Measurements from ENCODE around the gene TNFRSF21.
"Not testable (repeated sequence)": the region's sequence is repeated elsewhere in the genome, so short reads cannot be mapped to it uniquely, and the experiment has no call there.

The TNFRSF21 gene

GRCh38 chr6:47309291-47310130 lies at the start of gene TNFRSF21:
TSS of gene TNFRSF21 (minus strand) at chr6:47309905. CDS start at chr6:47309511, 394 bp downstream.
- peak within 1 kb of the TSS; percentile 65 for H3K27ac ChIP-seq
- peak; percentile 69 for DNase-seq (ENCODE audit: low read depth, low spot score)

GRCh38 chr6:47358440-47359225 lies 48.9 kb upstream of the TNFRSF21 start:
- DNase-seq (ENCODE audit: low read depth, low spot score), result no peak
- no peak overlapping the region for H3K27ac ChIP-seq

GRCh38 chr6:47357827-47358226 lies 48.1 kb upstream of the TNFRSF21 start:
- DNase-seq (ENCODE audit: low read depth, low spot score), result no peak
- no peak overlapping the region for H3K27ac ChIP-seq

- DNase-seq (ENCODE audit: low read depth, low spot score), result no peak
- H3K27ac ChIP-seq, result no peak overlapping the region
These were observed 45.8 kb upstream of the TNFRSF21 start for GRCh38 chr6:47355496-47355895.

GRCh38 chr6:47353871-47354270 lies 44.2 kb upstream of the TNFRSF21 start:
- DNase-seq (ENCODE audit: low read depth, low spot score), result no peak
- no peak overlapping the region for H3K27ac ChIP-seq

GRCh38 chr6:47352966-47353365 lies 43.3 kb upstream of the TNFRSF21 start:
- no peak for DNase-seq (ENCODE audit: low read depth, low spot score)
- no peak overlapping the region for H3K27ac ChIP-seq

GRCh38 chr6:47352194-47352920 lies 42.7 kb upstream of the TNFRSF21 start:
- DNase-seq (ENCODE audit: low read depth, low spot score), result no peak
- H3K27ac ChIP-seq, result no peak overlapping the region

GRCh38 chr6:47351621-47352020 lies 41.9 kb upstream of the TNFRSF21 start:
- no peak overlapping the region for H3K27ac ChIP-seq
- DNase-seq (ENCODE audit: low read depth, low spot score), result no peak

- DNase-seq (ENCODE audit: low read depth, low spot score), result no peak
- no peak overlapping the region for H3K27ac ChIP-seq
These were observed 40.2 kb upstream of the TNFRSF21 start for GRCh38 chr6:47349931-47350330.

GRCh38 chr6:47348316-47348863 lies 38.7 kb upstream of the TNFRSF21 start:
- no peak overlapping the region for H3K27ac ChIP-seq
- no peak for DNase-seq (ENCODE audit: low read depth, low spot score)

GRCh38 chr6:47345761-47346160 lies 36.1 kb upstream of the TNFRSF21 start:
- no peak for DNase-seq (ENCODE audit: low read depth, low spot score)
- no peak overlapping the region for H3K27ac ChIP-seq

- no peak overlapping the region for H3K27ac ChIP-seq
- DNase-seq (ENCODE audit: low read depth, low spot score), result no peak
These were observed 34.3 kb upstream of the TNFRSF21 start for GRCh38 chr6:47344022-47344421.

GRCh38 chr6:47343600-47343999 lies 33.9 kb upstream of the TNFRSF21 start:
- no peak for DNase-seq (ENCODE audit: low read depth, low spot score)
- no peak overlapping the region for H3K27ac ChIP-seq

GRCh38 chr6:47342824-47343223 lies 33.1 kb upstream of the TNFRSF21 start:
- DNase-seq (ENCODE audit: low read depth, low spot score), result no peak
- H3K27ac ChIP-seq, result no peak overlapping the region

GRCh38 chr6:47337519-47337918 lies 27.8 kb upstream of the TNFRSF21 start:
- no peak overlapping the region for H3K27ac ChIP-seq
- DNase-seq (ENCODE audit: low read depth, low spot score), result no peak

- DNase-seq (ENCODE audit: low read depth, low spot score), result no peak
- H3K27ac ChIP-seq, result no peak overlapping the region
These were observed 26.6 kb upstream of the TNFRSF21 start for GRCh38 chr6:47336334-47336733.

- DNase-seq (ENCODE audit: low read depth, low spot score), result no peak
- no peak overlapping the region for H3K27ac ChIP-seq
These were observed 25.8 kb upstream of the TNFRSF21 start for GRCh38 chr6:47335466-47335865.

GRCh38 chr6:47334334-47334733 lies 24.6 kb upstream of the TNFRSF21 start:
- DNase-seq (ENCODE audit: low read depth, low spot score), result no peak
- no peak overlapping the region for H3K27ac ChIP-seq

GRCh38 chr6:47328606-47329005 lies 18.9 kb upstream of the TNFRSF21 start:
- not testable (repeated sequence) for H3K27ac ChIP-seq; DNase-seq (ENCODE audit: low read depth, low spot score)

- not testable (repeated sequence) for DNase-seq (ENCODE audit: low read depth, low spot score); H3K27ac ChIP-seq
These were observed 18.4 kb upstream of the TNFRSF21 start for GRCh38 chr6:47328139-47328538.

Measured in epithelial cell of prostate (primary cell).